ENCODE data around the gene SDR42E1. TPM values are rescaled to one million over a fixed set of nuclear protein-coding genes. Genes with fewer than 3 reads are reported as not detected.

SDR42E1 gene
- total RNA-seq, 6 donors from 2014 or later = 2.1 to 5.7 (median 4.1) TPM

DNA sequence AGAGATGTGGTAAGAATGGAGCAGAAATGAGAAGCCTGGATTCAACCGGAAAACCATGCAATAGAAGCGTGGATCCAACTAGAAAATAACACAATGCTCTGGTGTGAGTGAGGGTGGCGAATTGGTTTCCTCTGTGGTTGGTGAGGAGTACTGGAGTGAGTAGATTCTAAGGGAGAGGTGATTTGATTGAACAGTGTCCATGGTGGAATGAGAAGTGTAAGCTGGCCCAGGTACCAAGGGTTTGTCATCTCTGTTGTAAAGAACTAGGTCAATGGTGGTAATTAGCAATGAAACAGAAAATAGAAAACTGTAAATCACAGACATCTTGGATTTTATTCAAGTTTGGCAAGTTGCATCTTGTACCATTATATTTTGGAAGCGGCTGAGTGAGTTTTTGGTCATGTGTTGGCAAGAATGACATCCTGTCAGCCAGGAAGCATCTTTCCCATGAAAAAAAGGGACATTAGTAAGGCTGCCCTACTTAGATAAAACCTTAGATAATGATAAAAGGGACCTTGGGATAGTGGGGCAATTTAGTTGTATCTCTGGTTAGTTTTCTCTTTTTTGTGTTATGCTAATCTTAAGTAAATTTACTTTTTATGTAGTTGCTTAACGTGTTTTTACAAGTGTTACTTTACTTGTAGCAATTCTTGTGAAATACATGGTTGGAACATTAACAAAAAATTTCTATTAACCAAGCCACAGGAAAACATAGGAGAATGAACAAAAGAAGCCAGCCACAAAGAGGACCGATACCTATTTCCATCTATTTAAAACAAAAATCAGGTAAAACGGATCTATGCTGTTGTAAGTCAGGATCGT, 44.7 kb upstream of the SDR42E1 start:
- H3K4me1 ChIP-seq = peaks cover 4 to 27% (median 15%) of the 10 kb centered on the region in 4 donors
- 54 to 57% methylated on average over 8 of the region's 8 CpGs for WGBS, 2 donors
- H3K9me3 ChIP-seq = no peaks in the 10 kb centered on the region
- DNase-seq (no peak), ATAC-seq (ENCODE audit: low FRiP score in 2 of 2) (no peak)
- H3K36me3 ChIP-seq = no peaks in the 10 kb centered on the region
- no peaks in the 10 kb centered on the region for H3K27me3 ChIP-seq
- peak overlapping the region; percentile 18 to 59 (median 44) for H3K27ac ChIP-seq
- TF ChIP-seq, protein P1, sequence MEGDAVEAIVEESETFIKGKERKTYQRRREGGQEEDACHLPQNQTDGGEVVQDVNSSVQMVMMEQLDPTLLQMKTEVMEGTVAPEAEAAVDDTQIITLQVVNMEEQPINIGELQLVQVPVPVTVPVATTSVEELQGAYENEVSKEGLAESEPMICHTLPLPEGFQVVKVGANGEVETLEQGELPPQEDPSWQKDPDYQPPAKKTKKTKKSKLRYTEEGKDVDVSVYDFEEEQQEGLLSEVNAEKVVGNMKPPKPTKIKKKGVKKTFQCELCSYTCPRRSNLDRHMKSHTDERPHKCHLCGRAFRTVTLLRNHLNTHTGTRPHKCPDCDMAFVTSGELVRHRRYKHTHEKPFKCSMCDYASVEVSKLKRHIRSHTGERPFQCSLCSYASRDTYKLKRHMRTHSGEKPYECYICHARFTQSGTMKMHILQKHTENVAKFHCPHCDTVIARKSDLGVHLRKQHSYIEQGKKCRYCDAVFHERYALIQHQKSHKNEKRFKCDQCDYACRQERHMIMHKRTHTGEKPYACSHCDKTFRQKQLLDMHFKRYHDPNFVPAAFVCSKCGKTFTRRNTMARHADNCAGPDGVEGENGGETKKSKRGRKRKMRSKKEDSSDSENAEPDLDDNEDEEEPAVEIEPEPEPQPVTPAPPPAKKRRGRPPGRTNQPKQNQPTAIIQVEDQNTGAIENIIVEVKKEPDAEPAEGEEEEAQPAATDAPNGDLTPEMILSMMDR (IDR thresholded peaks at IDR 0.05) = no peak
- TF ChIP-seq POLR2A (IDR thresholded peaks at IDR 0.05) (no peak), EP300 (IDR thresholded peaks at IDR 0.05) (no peak), POLR2AphosphoS5 (IDR thresholded peaks at IDR 0.05) (no peak)
- no peak overlapping the region for H3K4me3 ChIP-seq

DNA sequence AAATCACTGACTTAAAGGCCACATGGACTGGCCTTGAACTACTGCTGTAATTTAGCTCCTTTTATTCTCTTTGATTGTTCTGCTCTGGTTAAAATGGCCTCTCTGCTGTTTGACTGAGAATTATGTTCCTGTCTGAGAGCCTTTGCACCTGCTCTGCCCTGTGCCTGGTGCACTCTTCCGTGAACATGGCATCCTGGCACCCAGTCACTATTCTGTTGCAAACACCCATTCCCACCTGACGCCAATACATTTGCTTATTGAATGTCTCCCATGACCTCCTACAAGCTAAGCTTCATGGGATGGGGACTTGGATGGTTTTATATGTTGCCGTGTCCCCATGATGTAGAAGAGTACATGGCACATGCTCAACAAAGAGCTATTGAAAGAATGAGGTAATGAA, 43.8 kb upstream of the SDR42E1 start:
- DNase-seq = no peak
- H3K9me3 ChIP-seq = no peaks in the 10 kb centered on the region

DNA sequence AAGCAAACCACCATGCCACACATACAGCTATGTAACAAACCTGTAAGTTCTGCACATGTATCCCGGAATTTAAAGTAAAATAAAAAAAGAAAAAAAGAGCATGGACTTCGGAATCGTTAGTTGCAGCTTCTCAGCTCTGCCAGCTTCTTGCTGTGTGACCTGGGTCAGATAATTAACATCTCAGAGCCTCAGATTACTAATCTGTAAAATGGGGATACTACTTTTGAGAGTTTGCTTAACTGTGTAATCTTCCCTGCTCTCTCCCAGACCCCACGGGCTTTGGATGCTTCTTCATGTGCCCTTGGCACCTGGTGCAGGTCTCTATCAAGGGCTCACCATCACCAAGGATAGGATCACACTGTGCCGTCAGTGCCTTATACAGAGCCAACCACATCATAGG, 40.4 kb upstream of the SDR42E1 start:
- H3K36me3 ChIP-seq = no peaks in the 10 kb centered on the region
- no peak for ATAC-seq (ENCODE audit: low FRiP score in 2 of 2)
- peaks cover 7 to 24% (median 12%) of the 10 kb centered on the region in 4 donors for H3K4me1 ChIP-seq
- no peak overlapping the region for H3K4me3 ChIP-seq
- TF ChIP-seq, protein P1 (IDR thresholded peaks at IDR 0.05) = no peak
- TF ChIP-seq POLR2AphosphoS5 (IDR thresholded peaks at IDR 0.05) (no peak), EP300 (IDR thresholded peaks at IDR 0.05) (no peak), POLR2A (IDR thresholded peaks at IDR 0.05) (no peak)
- H3K27ac ChIP-seq = no peak overlapping the region
- DNase-seq = no peak
- WGBS, 2 donors = 85 to 89% methylated on average over 5 of the region's 5 CpGs
- no peaks in the 10 kb centered on the region for H3K9me3 ChIP-seq
- no peaks in the 10 kb centered on the region for H3K27me3 ChIP-seq

More for the DNA sequence above, 43.8 kb upstream of the SDR42E1 start:
- 85 to 89% methylated on average over 3 of the region's 3 CpGs for WGBS, 2 donors
- Histone ChIP-seq H3K4me1 (peaks cover 5 to 23% (median 15%) of the 10 kb centered on the region in 4 donors), H3K27ac (peak overlapping the region; percentile 18 to 59 (median 44)), H3K27me3 (no peaks in the 10 kb centered on the region), H3K4me3 (no peak overlapping the region), H3K36me3 (no peaks in the 10 kb centered on the region)
- TF ChIP-seq, protein P1 (IDR thresholded peaks at IDR 0.05) = no peak
- TF ChIP-seq EP300 (IDR thresholded peaks at IDR 0.05) (no peak), POLR2AphosphoS5 (IDR thresholded peaks at IDR 0.05) (no peak), POLR2A (IDR thresholded peaks at IDR 0.05) (no peak)
- no peak for ATAC-seq (ENCODE audit: low FRiP score in 2 of 2)

DNA sequence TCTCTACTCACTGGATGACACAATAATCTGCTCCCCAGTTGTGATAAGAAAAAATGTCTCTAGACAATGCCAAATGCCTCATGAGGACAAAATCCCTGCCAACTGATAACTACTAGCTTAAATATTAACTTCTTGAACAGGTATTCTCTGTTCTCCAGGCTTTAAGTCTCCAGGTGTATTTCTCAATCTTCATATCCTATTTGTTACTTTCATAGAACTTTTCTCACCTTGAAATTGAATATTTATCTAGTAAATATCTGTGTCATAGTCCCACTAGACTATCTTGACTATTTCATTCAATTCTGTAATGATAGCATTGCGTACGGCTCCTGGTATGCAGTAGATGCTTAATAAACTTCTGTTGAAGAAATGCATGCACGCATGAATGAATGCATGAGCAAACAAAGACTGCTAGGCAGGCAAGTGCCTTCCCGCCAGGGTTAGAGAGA, 39.7 kb upstream of the SDR42E1 start:
- no peak overlapping the region for H3K4me3 ChIP-seq
- TF ChIP-seq POLR2A (IDR thresholded peaks at IDR 0.05) (no peak), EP300 (IDR thresholded peaks at IDR 0.05) (no peak), POLR2AphosphoS5 (IDR thresholded peaks at IDR 0.05) (no peak)
- TF ChIP-seq, protein P1 (IDR thresholded peaks at IDR 0.05) = no peak
- no peaks in the 10 kb centered on the region for H3K36me3 ChIP-seq
- no peaks in the 10 kb centered on the region for H3K9me3 ChIP-seq
- DNase-seq = no peak
- H3K27ac ChIP-seq = no peak overlapping the region
- no peaks in the 10 kb centered on the region for H3K27me3 ChIP-seq
- H3K4me1 ChIP-seq = peaks cover 10 to 24% (median 12%) of the 10 kb centered on the region in 4 donors
- WGBS, 2 donors = 73 to 75% methylated on average over 4 of the region's 4 CpGs
- ATAC-seq (ENCODE audit: low FRiP score in 2 of 2) = no peak
